Caco-2 (cell line): ENCODE data around the gene LPCAT3. TPM values are rescaled to one million over a fixed set of nuclear protein-coding genes. Genes with fewer than 3 reads are reported as not detected.

Experiments
- BruUV-seq: library from RNA; stranded (reverse); fragments of 400-500 nt; replicated peaks from 2 replicates; lab custom pipeline; 2021; lab: Mats Ljungman, UMichigan
- CTCF ChIA-PET: fragments of 300-600 bp; sonication (Branson Sonifier 250); formaldehyde crosslinking; loops from one replicate; lab custom pipeline; 2022; ENCODE audit warnings: antibody characterized with exemption; lab: Charles Lee
- POLR2A ChIA-PET: fragments of 300-600 bp; sonication (Branson Sonifier 250); formaldehyde crosslinking; loops from one replicate; lab custom pipeline; 2022; ENCODE audit warnings: antibody characterized with exemption; lab: Charles Lee
- DNase-seq, 2 experiments: peaks; one replicate each; pipeline versions ENCODE4 v3.0.0 to v3.0.0-alpha.2; 2020 to 2022
- H3K27me3 ChIP-seq: replicated peaks from 2 replicates; pipeline ENCODE4 v1.6.0; 2011; ENCODE audit warnings: low read length; ENCODE audit not compliant: control insufficient read depth, insufficient read depth
- H3K36me3 ChIP-seq: 2 replicates; pipeline ENCODE4 v1.5.1; 2011; ENCODE audit warnings: low read length; ENCODE audit not compliant: control insufficient read depth, insufficient read depth
- H3K4me1 ChIP-seq: fragments of 250-450 bp; sonication (Bioruptor Pico); 2 replicates; pipeline ENCODE4 v1.5.1; 2020; ENCODE audit warnings: mild to moderate bottlenecking
- H3K4me3 ChIP-seq: 2 replicates; pipeline ENCODE4 v1.5.1; 2011; ENCODE audit warnings: low read depth, mild to moderate bottlenecking, control low read depth, low read length
- H3K9me3 ChIP-seq: fragments of 250-450 bp; sonication (Bioruptor Pico); 2 replicates; pipeline ENCODE4 v1.5.1; 2020; ENCODE audit warnings: mild to moderate bottlenecking, moderate library complexity
- H3K27ac Mint-ChIP-seq: one replicate; pipeline ENCODE4 v1.8.0; 2022; ENCODE audit warnings: mixed read lengths; ENCODE audit not compliant: unreplicated experiment
- H3K27me3 Mint-ChIP-seq: one replicate; pipeline ENCODE4 v1.8.0; 2022; ENCODE audit warnings: mixed read lengths; ENCODE audit not compliant: insufficient read depth, unreplicated experiment
- H3K36me3 Mint-ChIP-seq: one replicate; pipeline ENCODE4 v1.8.0; 2022; ENCODE audit warnings: mild to moderate bottlenecking, mixed read lengths; ENCODE audit not compliant: insufficient read depth, unreplicated experiment
- H3K4me1 Mint-ChIP-seq: one replicate; pipeline ENCODE4 v1.8.0; 2022; ENCODE audit warnings: low read depth, mixed read lengths; ENCODE audit not compliant: unreplicated experiment
- H3K4me3 Mint-ChIP-seq: one replicate; pipeline ENCODE4 v1.8.0; 2022; ENCODE audit warnings: mild to moderate bottlenecking, moderate library complexity, mixed read lengths; ENCODE audit not compliant: unreplicated experiment
- H3K9me3 Mint-ChIP-seq: one replicate; pipeline ENCODE4 v1.8.0; 2022; ENCODE audit warnings: mixed read lengths; ENCODE audit not compliant: unreplicated experiment
- CTCF ChIP-seq, 2 experiments: fragments of 200-600 bp in 1 of 2; IDR thresholded peaks; 1 replicate in 1 of 2; 2 replicates in 1 of 2; pipeline versions ENCODE4 v1.5.1 to v1.8.0; 2011 to 2022; ENCODE audit warnings: antibody characterized with exemption in 1 of 2, control low read depth in 1 of 2, inconsistent platforms in 1 of 2, low read depth in 1 of 2, low read length in 1 of 2, mild to moderate bottlenecking in 1 of 2, moderate library complexity in 1 of 2; ENCODE audit not compliant: insufficient read depth in 1 of 2, severe bottlenecking in 1 of 2, unreplicated experiment in 1 of 2
- intact Hi-C: fragments of 100-400 bp; cut with micrococcal nuclease; formaldehyde crosslinking; loops from one replicate; pipeline ENCODE4 v1.10.0; 2022; ENCODE audit not compliant: unreplicated experiment
- total RNA-seq: library from RNA; stranded (reverse); gene quantifications from 2 replicates; pipeline ENCODE4 v1.2.3, GENCODE V29; 2022

LPCAT3 gene
- total RNA-seq, 1 experiment from 2014 or later: 142 TPM

GRCh38 chr12:6943389-6943721, 74.9 kb downstream of the LPCAT3 start:
- no peaks in the 10 kb centered on the region for H3K9me3 Mint-ChIP-seq
- no peak for TF ChIP-seq CTCF (IDR thresholded peaks at IDR 0.05; ENCODE audit: insufficient read depth in 1 of 2, low read depth in 1 of 2, low read length in 1 of 2, severe bottlenecking in 1 of 2, unreplicated experiment in 1 of 2)
- H3K4me3 Mint-ChIP-seq: peak overlapping the region; percentile 88
- H3K9me3 ChIP-seq: no peaks in the 10 kb centered on the region
- peak overlapping the region; percentile 59 for H3K4me3 ChIP-seq
- H3K36me3 Mint-ChIP-seq: peaks cover 81% of the 10 kb centered on the region
- ChIA-PET POLR2A (interaction anchor here (0.6 to 5.2 kb wide), 28 partner anchors 9 to 254 kb away, joined by 3 to 237 read pairs (median 7); partner anchors contain the start of genes C1R, C1RL, CDCA3 and CLSTN3), CTCF (interaction anchor here (0.6 to 6.0 kb wide), 15 partner anchors 9 to 254 kb away, joined by 3 to 241 read pairs (median 13); partner anchors contain the start of genes C1R, C1RL, SPSB2 and USP5)
- H3K27me3 ChIP-seq: no peaks in the 10 kb centered on the region
- H3K4me1 ChIP-seq: peaks cover 20% of the 10 kb centered on the region
- peaks cover 38% of the 10 kb centered on the region for H3K4me1 Mint-ChIP-seq
- peaks cover 4% of the 10 kb centered on the region for H3K27me3 Mint-ChIP-seq
- peak; percentile 91 to 95 for DNase-seq
- H3K27ac Mint-ChIP-seq: peak overlapping the region; percentile 99
- intact Hi-C loops: loop anchor here (2.0 kb wide), 1 partner anchor 75 kb away; no protein-coding TSS in a partner anchor
- no TSS peak for BruUV-seq
- peaks cover 4% of the 10 kb centered on the region; the same call in 1 of the 2 replicates for H3K36me3 ChIP-seq

- Mint-ChIP-seq H3K9me3 (no peaks in the 10 kb centered on the region), H3K27ac (peak overlapping the region; percentile 99), H3K4me1 (peaks cover 40% of the 10 kb centered on the region), H3K36me3 (peaks cover 92% of the 10 kb centered on the region), H3K27me3 (peaks cover 4% of the 10 kb centered on the region), H3K4me3 (peak overlapping the region; percentile 88)
- peaks cover 4% of the 10 kb centered on the region; the same call in 1 of the 2 replicates for H3K36me3 ChIP-seq
- no peaks in the 10 kb centered on the region for H3K27me3 ChIP-seq
- H3K4me1 ChIP-seq: peaks cover 23% of the 10 kb centered on the region
- DNase-seq: no peak
- no peaks in the 10 kb centered on the region for H3K9me3 ChIP-seq
- BruUV-seq: no TSS peak
- no peak overlapping the region for H3K4me3 ChIP-seq
- no peak for TF ChIP-seq CTCF (IDR thresholded peaks at IDR 0.05; ENCODE audit: insufficient read depth in 1 of 2, low read depth in 1 of 2, low read length in 1 of 2, severe bottlenecking in 1 of 2, unreplicated experiment in 1 of 2)
- ChIA-PET POLR2A (no interaction called here), CTCF (interaction anchor here (3.3 kb wide), 1 partner anchor 70 kb away, joined by 25 read pairs; the partner anchor contains the start of gene SPSB2)
- intact Hi-C loops: loop anchor here (2.0 kb wide), 1 partner anchor 73 kb away; no protein-coding TSS in a partner anchor
These were observed 76.0 kb downstream of the LPCAT3 start for GRCh38 chr12:6942331-6942665.

- POLR2A ChIA-PET: no interaction called here
- H3K36me3 Mint-ChIP-seq: peaks cover 96% of the 10 kb centered on the region
- peak overlapping the region; percentile 99 for H3K27ac Mint-ChIP-seq
- BruUV-seq: no TSS peak
- Histone ChIP-seq H3K4me1 (peaks cover 26% of the 10 kb centered on the region), H3K9me3 (no peaks in the 10 kb centered on the region), H3K36me3 (peaks cover 4% of the 10 kb centered on the region; the same call in 1 of the 2 replicates), H3K4me3 (no peak overlapping the region), H3K27me3 (no peaks in the 10 kb centered on the region)
- no peak for DNase-seq
- TF ChIP-seq CTCF (IDR thresholded peaks at IDR 0.05; ENCODE audit: insufficient read depth in 1 of 2, low read depth in 1 of 2, low read length in 1 of 2, severe bottlenecking in 1 of 2, unreplicated experiment in 1 of 2): no peak
- H3K27me3 Mint-ChIP-seq: peaks cover 4% of the 10 kb centered on the region
- H3K9me3 Mint-ChIP-seq: no peaks in the 10 kb centered on the region
- intact Hi-C loops: loop anchor here (2.0 kb wide), 1 partner anchor 73 kb away; no protein-coding TSS in a partner anchor
- peak overlapping the region; percentile 88 for H3K4me3 Mint-ChIP-seq
- CTCF ChIA-PET: interaction anchor here (3.3 kb wide), 1 partner anchor 69 kb away, joined by 25 read pairs; the partner anchor contains the start of gene SPSB2
- H3K4me1 Mint-ChIP-seq: peaks cover 37% of the 10 kb centered on the region
These were observed 76.5 kb downstream of the LPCAT3 start for GRCh38 chr12:6941782-6942181.
